DMS53 (cell line): ENCODE results near the gene RPP40.
A peak's percentile ranks its signal among the peaks of the same experiment; 100 is the strongest.
"Not testable (repeated sequence)": the region's sequence is repeated elsewhere in the genome, so short reads cannot be mapped to it uniquely, and the experiment has no call there.

Experiments
- DNase-seq: peaks from one replicate; lab custom pipeline; 2025; lab: John Stamatoyannopoulos, UW

The RPP40 gene

GRCh38 chr6:5014072-5014561 lies 10.3 kb upstream of the RPP40 start:
- DNase-seq = no peak

- DNase-seq = no peak
Observed at GRCh38 chr6:5012519-5012918, 8.7 kb upstream of the RPP40 start.

GRCh38 chr6:5011346-5011745 lies 7.5 kb upstream of the RPP40 start:
- no peak for DNase-seq

- DNase-seq = no peak
Observed at GRCh38 chr6:5007531-5007930, 3.7 kb upstream of the RPP40 start.

- DNase-seq = no peak
Observed at GRCh38 chr6:5006222-5006621, 2.4 kb upstream of the RPP40 start.

- DNase-seq = not testable (repeated sequence)
Observed at GRCh38 chr6:5005038-5005433, 1.2 kb upstream of the RPP40 start.

- no peak for DNase-seq
Observed at GRCh38 chr6:5004373-5005037, 668 bp upstream of the RPP40 start.

GRCh38 chr6:4999586-4999985 lies 4.3 kb downstream of the RPP40 start:
- no peak for DNase-seq

- DNase-seq = no peak
Observed at GRCh38 chr6:4997862-4998261, 6.0 kb downstream of the RPP40 start.

- DNase-seq = no peak
Observed at GRCh38 chr6:4994741-4995140, 9.1 kb downstream of the RPP40 start.

GRCh38 chr6:4987432-4987831 lies 16.4 kb downstream of the RPP40 start:
- no peak for DNase-seq

- no peak for DNase-seq
Observed at GRCh38 chr6:4986999-4987398, 16.8 kb downstream of the RPP40 start.

GRCh38 chr6:4983322-4983721 lies 20.5 kb downstream of the RPP40 start:
- no peak for DNase-seq

- DNase-seq = no peak
Observed at GRCh38 chr6:4981761-4982160, 22.1 kb downstream of the RPP40 start.

- peak; percentile 12 for DNase-seq
Observed at GRCh38 chr6:4979426-4979825, 24.4 kb downstream of the RPP40 start.

GRCh38 chr6:4977468-4977867 lies 26.4 kb downstream of the RPP40 start:
- no peak for DNase-seq

- no peak for DNase-seq
Observed at GRCh38 chr6:4975506-4975905, 28.3 kb downstream of the RPP40 start.

GRCh38 chr6:4974962-4975361 lies 28.9 kb downstream of the RPP40 start:
- DNase-seq = no peak

- DNase-seq = no peak
Observed at GRCh38 chr6:4973982-4974745, 29.7 kb downstream of the RPP40 start.

- no peak for DNase-seq
Observed at GRCh38 chr6:4973415-4973814, 30.4 kb downstream of the RPP40 start.

GRCh38 chr6:4972438-4972837 lies 31.4 kb downstream of the RPP40 start:
- no peak for DNase-seq

- no peak for DNase-seq
Observed at GRCh38 chr6:4971851-4972250, 32.0 kb downstream of the RPP40 start.

- no peak for DNase-seq
Observed at GRCh38 chr6:4970739-4971395, 33.0 kb downstream of the RPP40 start.
